NCI-H1694 (cell line): ENCODE results near the gene PRKCB.

ENCODE experiments used
- DNase-seq: peaks from one replicate; lab custom pipeline; 2025; lab: John Stamatoyannopoulos, UW

Gene PRKCB

DNA sequence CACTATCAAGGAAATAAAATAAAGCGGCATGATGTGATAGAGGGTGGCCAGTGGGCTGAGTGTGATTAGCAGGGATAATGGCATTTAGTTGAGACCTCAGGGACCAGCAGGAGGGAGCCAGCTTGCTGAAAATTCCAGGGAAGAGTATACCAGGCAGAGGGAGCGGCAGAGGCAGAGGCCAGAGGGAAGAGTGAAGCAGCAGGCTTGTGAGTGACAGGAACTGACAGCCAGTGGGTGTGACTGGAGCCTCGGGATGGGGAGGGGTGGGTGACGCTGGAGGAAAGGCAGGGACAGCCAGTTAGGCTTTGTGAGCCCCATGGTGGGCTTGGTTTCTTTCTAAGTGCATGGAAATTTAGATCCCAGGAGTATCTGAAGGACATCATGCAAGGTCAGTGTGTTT is 210.7 kb downstream of the PRKCB start:
- DNase-seq, result no peak

DNA sequence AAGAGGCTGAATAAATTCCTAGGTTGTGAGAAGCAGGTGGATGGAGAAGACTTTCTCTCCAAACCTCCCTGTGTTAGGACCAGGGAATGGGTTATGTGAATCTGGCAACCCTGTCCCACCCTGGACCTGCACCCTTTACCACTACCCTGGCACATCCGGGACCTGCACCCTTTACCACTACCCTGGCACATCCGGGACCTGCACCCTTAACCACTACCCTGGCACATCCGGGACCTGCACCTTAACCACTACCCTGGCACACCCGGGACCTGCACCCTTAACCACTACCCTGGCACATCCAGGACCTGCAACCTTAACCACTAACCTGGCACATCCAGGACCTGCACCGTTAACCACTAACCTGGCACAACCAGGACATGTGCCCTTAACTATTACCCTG is 213.3 kb downstream of the PRKCB start:
- DNase-seq, result no peak

DNA sequence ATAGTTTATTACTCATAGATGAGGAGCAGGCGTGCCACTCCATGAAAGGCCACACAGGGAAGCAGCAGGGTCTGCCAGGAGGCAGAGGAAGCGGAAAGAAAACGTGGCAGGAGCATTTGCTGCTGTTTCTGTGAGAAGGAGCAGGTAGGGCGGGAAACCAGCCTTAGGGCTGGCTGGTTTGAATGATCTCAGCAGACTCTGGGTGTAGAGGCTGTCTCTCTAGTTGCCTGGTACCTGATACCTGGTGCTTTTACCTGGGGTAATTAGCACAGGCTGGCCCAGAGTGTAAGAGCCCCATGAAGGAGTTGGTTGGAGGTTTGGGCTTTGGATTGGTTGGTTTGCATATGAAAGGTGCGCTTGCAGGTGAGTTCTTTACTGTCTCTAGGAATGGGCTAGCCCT is 215.3 kb downstream of the PRKCB start:
- no peak for DNase-seq

DNA sequence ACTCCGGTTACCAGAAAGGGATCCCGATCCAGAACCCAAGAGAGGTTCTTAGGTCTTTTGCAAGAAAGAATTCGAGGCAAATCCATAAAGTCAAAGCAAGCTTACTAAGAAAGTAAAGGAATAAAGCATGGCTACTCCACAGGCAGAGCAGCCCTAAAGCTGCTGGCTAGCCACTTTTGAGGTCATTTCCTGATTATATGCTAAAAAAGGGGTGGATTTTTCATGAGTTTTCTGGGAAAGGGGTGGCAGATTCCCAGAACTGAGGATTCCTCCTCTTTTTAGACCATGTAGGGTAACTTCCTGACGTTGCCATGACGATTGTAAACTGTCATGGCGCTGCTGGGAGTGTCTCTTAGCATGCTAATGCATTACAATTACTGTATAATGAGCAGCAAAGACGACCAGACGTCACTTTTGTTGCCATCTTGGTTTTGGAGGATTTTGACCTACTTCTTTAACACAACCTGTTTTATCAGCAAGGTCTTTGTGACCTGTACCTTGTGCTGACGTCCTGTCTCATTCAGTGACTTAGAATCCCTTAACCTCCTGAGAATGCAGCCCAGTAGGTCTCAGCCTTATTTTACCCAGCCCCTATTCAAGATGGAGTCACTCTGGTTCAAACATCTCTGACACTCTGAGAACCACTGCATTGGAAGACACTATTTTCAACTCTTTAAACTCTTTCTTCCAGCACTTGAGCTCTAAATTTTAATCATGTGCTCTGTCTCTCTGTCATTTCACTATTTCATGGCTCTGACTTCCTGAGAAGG is 216.7 kb downstream of the PRKCB start:
- no peak for DNase-seq

DNA sequence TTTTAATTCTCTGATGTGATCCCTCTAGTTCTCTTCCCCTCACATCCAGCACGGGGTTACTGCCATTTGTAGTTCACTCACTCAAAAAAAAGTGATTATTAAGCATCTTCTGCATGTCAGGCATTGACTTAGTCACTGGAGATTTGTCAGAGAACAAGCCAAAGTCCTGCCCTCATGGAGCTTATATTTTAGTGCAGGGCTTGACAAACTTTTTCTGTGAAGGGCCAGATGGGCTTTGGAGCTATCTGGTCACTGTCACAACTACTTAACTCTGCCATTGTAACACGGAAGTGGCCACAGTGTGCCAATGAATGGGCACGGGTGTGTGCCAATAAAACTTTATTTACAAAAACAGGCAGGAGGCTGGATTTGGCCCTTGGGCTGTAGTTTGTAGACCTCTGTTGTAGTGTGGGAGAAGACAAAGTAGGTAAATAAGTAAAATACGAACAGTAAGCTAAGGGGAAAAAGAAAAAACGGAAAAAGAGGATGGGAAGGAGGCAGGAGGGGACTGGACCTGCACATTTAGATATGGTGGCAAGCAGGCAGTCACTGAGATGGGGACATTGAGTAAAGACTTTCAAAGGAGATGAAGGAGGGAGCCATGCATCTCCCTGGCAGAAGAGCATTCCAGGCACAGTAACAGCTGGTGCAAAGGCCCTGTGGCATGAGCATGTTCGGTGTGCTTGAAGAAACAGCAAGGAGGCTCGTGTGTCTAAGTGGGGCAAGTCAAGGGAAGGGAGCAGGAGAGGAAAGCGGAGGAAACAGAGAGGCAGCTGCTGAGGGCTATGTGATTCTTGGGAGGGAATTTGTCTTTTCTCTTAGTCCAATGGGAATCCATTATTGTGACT is 217.5 kb downstream of the PRKCB start:
- no peak for DNase-seq

DNA sequence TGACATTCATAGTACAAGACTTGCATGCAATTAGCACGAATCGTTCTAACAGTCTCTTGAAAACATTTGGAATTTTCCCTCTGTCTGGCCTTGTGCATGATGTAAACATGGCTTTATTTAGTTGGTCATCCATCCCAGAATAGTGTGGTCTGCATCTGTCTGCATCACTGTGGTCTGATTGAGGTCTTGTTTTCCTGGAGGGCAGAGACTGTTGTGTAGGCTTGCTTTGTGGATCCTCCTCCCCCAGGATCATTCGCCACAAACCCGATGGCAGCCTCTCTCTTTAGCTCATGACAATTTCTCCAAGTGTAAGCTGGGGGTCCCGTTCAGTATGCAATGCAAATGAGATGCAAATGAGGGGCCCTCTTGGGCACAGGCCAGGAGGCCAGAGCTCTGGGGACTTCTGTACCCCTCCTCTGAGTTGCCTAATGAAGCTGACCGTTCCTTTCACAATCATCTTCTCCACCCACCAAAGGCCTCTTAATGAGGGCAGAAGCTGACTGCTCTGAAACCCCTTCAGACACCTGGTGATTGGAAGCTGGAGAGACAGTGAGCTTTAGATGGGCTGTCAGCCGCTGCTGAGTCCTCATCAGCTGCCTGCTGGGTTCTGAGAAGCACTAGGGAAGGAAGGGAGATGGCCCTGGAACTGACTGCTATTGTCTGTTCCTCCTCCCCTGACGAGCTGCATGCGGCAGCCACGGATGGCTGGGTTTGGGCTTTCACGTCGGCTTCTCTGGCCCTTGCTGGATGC is 219.1 kb downstream of the PRKCB start:
- DNase-seq, result no peak

DNA sequence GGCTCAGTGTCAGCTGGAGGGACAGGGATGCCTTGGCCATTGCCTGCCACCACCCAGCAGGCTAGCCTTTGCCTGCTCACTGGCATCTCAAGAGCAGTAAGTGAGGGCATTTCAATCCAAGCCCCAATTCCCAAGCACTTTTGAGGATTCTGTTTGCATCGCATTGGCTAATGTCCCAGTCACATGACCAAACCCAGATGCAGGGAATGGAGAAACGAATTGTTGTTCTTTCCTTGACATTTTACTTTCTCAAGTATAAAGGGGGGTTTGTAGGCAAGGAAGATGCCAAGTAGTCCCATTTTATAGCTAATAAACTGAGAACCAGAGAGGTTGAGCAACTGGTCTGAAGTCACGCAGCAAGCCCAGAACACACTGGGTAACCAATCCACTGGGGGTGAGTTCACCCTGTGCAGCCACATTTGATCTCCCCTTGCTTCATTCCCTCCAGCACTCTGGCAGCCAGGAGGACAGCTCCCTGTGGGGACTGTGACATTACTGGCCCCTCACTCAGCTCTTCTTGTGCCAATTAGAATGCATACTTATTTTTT is 226.6 kb downstream of the PRKCB start:
- no peak for DNase-seq

DNA sequence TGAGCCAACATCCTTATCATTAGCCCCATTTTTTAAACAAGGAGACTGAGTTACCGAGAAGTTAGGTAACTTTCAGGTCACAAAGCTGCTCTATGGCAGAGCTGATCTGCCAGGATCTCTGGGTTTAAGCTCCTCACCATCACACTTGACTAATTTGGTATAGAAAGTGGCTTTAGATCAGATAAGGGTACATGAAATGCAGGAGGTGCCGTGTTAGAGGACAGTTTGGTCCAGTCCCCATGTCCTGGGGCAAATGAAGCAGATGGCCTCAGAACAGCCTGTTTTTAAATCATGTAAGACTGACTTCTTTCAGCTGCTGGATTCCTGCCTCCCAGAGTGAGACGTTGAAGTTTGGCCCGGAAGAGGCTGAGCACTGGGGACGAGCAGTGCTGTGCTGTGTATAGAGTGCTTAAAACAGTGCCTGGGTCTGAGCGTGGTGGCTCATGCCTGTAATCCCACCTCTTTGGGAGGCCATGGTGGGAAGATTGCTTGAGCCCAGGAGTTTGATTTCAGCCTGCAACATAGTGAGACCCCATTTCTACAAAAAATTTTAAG is 233.3 kb downstream of the PRKCB start:
- no peak for DNase-seq

DNA sequence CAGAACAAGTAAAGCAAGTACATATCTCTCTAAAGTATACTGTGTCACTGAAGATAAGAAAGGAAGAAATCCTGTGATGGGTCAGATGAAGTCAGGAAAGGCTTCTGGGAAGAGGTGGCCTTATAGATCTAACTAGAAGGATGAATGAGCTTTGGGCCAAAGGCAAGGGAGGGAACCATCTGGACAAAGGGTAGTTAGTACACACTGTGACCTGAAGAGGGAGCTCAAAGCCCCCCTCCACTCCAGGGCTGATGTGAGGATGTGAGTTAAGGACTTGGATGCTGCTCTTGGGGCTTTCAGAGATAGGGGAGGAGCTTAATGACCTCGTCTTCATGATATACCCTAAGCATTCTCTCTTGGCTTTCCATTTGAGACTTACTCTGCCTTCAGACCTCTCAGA is 235.1 kb downstream of the PRKCB start:
- no peak for DNase-seq

DNA sequence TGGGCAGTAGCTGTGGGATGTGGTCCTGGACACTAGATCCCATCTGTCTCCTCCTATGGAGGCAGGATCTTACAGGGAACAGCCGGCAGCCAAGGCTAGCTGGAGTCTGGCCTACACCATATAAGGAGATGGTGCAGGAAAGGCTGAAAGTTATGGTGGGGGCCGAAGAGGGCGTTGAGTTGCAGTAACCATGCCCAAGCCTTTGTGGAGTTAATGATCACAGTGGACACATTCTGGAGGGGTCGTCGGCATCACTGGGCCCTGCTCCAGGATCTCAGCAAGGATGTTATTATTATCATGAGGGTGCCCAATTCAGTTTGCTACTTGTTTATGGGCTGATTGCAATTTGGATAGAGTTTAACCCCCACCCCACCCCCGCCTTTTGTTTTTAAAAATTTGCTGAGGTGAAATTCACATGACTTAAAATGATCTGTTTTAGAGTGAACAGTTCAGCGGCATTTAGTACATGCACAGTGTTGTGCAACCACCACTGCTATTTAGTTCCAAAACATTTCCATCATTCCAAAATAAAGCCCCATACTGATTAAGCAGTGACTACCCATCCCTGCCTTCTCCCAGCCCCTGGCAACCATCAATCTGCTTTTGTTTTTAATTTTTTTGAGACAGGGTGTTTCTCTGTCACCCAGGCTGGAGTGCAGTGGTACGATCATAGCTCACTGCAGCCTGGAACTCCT is 236.0 kb downstream of the PRKCB start:
- no peak for DNase-seq

DNA sequence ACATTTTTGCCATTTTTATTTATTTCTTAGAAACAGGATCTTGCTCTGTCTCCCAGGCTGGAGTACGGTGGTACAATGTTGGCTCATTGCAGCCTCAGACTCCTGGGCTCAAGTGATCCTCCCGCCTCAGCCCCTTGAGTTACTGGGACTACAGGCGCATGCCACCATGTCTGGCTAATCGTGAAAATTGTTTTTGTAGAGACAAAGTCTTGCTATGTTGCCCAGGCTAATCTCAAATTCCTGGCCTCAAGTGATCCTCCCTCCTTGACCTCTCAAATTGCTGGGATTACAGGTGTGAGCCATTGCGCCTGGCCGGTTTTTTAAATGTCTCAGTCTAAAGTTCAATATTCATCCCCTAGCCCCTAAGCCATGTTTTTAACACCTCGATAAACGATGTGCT is 237.5 kb downstream of the PRKCB start:
- no peak for DNase-seq

DNA sequence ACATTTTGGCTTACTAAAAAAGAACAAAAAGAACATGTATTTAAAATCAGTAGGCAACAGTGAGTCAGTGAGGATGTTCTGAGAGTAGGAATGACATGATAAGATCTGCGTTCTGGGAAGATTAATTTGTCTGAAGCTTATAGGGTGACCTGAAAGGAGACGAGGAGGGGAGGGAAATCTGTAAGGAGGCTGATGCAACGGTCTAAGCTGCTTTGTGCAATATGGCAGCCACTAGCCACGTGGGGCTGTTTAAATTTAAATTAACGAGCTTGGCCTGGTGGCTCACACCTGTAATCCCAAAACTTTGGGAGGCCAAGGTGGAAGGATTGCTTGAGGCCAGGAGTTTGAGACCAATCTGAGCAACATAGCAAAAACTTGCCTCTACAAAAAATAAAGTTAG is 238.8 kb downstream of the PRKCB start:
- no peak for DNase-seq

DNA sequence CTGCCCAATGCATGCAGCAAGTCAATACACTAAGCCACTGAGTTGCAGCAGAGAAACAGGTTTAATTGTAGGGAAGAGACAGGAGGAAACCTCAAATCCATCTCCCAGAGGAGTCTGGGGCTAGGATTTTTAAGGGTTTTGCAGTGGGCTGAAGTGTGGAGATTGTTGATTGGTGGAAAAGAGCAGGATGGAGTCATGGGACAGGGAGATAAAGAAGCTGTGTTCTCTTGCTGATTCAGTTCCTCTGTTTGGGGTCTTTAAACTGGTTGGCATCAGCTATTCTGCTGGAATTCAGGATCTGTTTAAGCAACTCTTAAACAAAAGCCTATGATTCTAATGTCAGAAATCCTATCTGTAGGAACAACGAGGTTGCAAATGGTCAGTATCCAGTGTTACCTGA is 239.5 kb downstream of the PRKCB start:
- DNase-seq, result no peak

DNA sequence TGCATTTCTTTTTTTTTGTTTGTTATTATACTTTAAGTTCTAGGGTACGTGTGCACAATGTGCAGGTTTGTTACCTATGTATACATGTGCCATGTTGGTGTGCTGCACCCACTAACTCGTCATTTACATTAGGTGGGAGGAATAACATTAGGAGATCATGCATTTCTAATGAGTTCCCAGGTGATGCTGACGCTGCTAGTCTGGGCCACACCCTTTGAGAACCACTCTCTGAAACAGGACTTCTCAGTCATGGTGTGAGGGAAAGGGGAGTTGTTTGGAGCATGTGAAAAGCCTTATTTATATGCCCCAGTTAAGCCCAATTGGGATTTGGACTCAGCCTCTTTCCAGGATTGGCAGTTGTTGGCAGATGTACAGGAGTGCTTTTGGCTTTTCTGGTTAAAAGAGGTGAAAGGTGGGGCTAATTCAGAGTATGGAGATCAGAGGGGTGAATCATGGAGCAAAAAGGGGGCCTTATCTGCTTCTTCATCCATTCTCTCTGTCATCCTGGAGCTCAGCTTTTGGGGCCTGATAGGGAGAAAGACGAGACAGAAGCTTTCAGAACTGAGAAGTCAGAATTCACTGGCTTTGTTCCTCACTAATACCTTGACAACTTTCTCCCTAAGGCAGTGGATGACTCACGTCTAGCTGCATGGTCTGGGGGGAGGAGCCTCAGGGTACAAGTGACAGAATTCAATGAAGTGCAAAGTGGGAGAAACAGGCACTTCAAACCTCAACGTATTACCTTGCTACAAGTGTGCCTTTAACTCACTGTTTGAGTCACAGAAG is 240.3 kb downstream of the PRKCB start:
- DNase-seq, result no peak

DNA sequence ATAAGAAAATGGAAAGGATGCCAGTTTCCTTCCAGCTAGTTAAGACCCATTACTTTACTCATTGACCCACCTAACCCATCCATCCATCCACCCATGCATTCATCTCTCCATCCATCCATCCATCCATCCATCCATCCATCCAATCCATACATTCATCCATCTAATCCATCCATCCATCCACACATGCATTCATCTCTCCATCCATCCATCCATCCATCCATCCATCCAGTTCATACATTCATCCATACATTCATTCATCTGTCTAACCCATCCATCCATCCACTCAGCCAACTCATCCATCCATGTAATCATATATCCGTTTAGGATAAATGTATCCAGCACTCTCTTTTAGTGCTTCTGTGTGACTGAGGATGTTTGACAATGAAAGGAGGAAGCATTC is 241.5 kb downstream of the PRKCB start:
- DNase-seq, result no peak

DNA sequence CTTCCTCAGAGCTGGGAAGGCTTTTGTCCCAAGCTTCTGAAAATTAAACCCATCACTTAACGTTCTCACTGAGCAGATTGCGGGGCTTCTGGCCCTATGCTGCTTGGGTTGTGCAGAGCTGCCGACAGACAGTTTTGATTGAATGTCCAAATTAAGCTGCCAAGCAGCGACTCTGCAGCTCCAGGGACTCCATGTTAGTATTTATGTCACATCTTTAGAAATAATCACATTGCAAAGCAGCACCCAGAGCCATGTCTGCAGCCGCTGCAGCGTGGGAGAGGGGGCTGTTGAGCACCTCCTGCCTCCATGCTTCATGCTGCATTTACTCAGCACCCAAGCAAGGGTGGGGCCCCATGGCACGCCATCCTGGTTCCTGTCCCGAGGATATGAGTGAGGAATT is 242.2 kb downstream of the PRKCB start:
- DNase-seq, result no peak

DNA sequence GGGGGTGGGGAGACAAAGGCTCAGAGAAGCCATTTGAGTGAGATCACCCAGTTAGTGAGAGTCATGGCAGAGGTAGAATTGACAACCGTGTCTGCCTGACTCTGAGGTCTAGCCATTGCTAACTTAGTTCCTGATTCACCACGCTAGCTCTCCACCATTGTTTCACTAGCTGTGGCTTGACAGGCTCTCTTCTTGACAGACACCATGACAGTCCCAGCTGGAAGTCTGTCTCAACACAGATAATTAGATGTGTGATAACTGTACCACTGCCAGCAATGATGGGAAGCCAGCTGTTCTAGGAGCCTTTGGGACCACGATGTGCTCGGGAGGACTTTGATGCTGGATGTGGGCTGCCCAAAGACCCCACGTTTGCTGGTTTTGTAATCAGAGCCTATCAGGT is 249.9 kb downstream of the PRKCB start:
- DNase-seq, result no peak

DNA sequence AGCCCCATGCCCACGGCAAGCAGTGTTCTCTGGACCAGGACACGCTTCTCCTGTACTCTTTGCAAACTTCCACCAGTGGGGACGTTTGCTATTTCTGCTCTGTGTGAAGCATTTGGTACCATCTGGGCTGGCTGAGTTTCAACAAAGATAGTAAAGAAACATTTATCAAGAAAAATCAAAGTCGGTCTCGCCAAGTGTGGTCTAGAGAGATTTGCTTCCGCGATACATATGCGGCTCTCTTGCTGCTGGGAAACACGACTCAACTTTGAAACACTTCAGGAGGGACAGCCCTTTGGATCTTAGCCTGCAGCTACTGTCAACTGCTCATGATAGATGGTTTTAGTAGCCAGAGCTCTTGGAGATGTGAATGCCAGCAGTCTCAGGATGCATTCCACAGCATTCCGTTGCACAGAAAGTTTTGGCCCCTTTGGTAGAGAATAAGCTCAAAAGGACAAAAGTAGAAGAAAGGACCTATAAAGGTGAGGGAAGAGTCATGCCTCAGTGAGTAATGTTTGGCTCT is 252.2 kb downstream of the PRKCB start:
- no peak for DNase-seq

DNA sequence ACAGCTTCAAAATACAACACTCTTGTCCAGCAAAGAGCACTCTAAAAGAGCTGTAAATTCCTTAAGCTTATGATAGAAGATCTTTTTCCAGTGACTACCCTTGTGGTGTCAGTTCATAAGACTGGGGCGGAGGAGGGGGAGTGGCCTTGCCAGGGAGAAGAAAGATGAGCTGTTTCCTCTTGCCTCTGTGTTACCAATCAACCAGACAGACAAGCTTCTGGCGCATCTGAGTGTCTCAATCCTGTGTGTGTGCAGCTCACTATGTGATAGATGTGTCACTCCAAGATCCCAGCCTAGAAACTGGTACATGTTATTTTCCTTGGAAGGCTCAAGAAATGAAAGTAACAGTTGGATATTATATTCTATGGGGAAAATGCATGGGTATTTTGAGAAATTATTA is 253.0 kb downstream of the PRKCB start:
- no peak for DNase-seq

DNA sequence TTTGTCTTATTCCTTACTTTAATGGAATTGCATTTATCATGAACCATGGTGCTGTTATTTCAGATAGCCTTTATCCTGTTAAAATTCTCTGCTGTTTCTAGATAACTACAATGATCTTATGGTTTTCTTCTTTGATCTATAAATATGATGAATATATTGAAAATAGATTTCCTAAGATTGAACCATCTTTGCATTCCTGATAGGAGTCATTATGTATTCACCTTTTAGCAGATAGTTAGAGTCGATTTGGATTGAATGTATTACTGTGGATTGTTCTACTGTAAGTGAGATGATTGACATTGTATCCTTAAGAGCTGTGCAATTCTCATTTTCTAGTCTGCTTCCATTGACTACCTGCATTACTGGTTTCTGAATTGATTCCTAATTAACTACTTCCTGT is 255.3 kb downstream of the PRKCB start:
- DNase-seq, result no peak

DNA sequence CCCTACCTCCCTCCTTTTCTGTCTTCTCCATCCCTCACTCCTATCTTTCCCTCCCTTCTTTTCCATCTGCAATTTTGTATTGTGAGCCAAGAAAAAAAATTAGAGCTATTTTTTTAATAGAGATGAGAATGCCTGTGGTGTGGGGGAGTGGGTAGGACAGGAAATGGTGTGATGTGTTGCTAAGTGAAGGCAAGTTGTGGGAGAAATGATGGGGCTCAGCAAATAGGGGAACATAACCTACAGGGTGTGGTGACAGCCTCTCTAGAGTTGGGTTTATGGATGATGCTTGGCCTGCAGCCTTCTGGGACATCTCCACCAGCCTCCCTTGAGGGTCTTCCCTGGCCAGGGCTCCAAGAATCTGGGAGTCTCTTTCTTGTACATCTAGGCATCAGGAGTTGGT is 257.3 kb downstream of the PRKCB start:
- DNase-seq, result no peak
